ENCODE results near the gene MIGA2.
"Not testable (repeated sequence)": the region's sequence is repeated elsewhere in the genome, so short reads cannot be mapped to it uniquely, and the experiment has no call there.

GRCh38 chr9:129004173-129004572 is 32.3 kb upstream of the MIGA2 start:
- TF ChIP-seq CTCF, POLR2A (IDR thresholded peaks at IDR 0.05): not testable (repeated sequence)
